Measurements from ENCODE around the gene CIROP. TPM values are rescaled to one million over a fixed set of nuclear protein-coding genes. Genes with fewer than 3 reads are reported as not detected.

Gene CIROP
- total and polyA plus RNA-seq, 9 of the 15 experiments (the other 6 are each of a cell fraction or from before 2014, with no cell fraction given) = not detected

DNA sequence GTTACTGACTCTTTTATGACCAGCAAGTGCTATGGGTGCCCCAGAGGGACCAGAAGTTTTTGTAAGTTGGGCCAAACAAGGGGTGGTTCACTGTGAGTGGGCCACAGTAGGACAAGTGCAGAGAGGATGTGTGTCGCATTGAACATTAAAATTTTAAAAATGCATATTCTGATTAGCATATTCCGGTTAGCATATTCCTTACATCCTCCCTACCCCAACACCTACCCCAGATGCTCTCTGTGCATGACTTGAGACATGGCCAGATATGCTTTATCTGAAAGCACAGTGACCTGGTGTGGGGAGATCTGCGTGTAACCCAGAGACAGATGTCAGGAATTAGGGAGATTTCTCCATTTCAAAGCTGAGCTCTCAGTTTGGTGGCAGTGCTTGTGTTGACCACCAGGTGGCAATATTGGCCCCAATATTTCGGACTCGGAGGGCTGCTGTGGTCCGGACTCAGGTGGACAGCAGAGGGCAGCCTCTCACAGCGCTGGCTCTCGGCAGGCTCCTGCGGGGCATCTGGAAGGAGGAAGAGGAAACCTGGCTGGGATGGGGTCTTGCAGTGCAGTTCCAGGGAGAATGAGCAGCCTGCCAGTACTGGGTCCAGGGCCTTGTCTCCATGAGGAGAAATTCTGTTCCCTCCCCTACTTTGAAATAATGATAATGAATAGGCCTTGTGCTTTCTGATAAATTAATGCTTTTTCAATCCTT, 15.9 kb upstream of the CIROP start (continued):
- TF ChIP-seq ZNF764 (CRISPR knock-in tag; IDR thresholded peaks at IDR 0.05; ENCODE audit: low read depth) (no peak), CREM (IDR thresholded peaks at IDR 0.05; ENCODE audit: low read depth) (peak; percentile 40; the same call in 1 of the 2 replicates), YBX1 (IDR thresholded peaks at IDR 0.05) (no peak), FIP1L1 (IDR thresholded peaks at IDR 0.05; ENCODE audit: low read depth, low read length, poor library complexity, severe bottlenecking) (no peak), L3MBTL2 (IDR thresholded peaks at IDR 0.05) (no peak), SMAD3 (CRISPR knock-in tag; conservative IDR thresholded peaks at IDR 0.05) (no peak), RBM17 (IDR thresholded peaks at IDR 0.05; ENCODE audit: borderline replicate concordance, low read depth, low read length) (no peak)
- TF ChIP-seq, protein P1, sequence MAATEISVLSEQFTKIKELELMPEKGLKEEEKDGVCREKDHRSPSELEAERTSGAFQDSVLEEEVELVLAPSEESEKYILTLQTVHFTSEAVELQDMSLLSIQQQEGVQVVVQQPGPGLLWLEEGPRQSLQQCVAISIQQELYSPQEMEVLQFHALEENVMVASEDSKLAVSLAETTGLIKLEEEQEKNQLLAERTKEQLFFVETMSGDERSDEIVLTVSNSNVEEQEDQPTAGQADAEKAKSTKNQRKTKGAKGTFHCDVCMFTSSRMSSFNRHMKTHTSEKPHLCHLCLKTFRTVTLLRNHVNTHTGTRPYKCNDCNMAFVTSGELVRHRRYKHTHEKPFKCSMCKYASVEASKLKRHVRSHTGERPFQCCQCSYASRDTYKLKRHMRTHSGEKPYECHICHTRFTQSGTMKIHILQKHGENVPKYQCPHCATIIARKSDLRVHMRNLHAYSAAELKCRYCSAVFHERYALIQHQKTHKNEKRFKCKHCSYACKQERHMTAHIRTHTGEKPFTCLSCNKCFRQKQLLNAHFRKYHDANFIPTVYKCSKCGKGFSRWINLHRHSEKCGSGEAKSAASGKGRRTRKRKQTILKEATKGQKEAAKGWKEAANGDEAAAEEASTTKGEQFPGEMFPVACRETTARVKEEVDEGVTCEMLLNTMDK (IDR thresholded peaks at IDR 0.05; ENCODE audit: borderline replicate concordance, insufficient read depth, low read depth, low read length, poor library complexity, severe bottlenecking) = no peak
- TF ChIP-seq, protein P2, sequence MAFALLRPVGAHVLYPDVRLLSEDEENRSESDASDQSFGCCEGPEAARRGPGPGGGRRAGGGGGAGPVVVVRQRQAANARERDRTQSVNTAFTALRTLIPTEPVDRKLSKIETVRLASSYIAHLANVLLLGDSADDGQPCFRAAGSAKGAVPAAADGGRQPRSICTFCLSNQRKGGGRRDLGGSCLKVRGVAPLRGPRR (CRISPR knock-in tag; IDR thresholded peaks at IDR 0.05) = no peak
- TF ChIP-seq, protein P3, sequence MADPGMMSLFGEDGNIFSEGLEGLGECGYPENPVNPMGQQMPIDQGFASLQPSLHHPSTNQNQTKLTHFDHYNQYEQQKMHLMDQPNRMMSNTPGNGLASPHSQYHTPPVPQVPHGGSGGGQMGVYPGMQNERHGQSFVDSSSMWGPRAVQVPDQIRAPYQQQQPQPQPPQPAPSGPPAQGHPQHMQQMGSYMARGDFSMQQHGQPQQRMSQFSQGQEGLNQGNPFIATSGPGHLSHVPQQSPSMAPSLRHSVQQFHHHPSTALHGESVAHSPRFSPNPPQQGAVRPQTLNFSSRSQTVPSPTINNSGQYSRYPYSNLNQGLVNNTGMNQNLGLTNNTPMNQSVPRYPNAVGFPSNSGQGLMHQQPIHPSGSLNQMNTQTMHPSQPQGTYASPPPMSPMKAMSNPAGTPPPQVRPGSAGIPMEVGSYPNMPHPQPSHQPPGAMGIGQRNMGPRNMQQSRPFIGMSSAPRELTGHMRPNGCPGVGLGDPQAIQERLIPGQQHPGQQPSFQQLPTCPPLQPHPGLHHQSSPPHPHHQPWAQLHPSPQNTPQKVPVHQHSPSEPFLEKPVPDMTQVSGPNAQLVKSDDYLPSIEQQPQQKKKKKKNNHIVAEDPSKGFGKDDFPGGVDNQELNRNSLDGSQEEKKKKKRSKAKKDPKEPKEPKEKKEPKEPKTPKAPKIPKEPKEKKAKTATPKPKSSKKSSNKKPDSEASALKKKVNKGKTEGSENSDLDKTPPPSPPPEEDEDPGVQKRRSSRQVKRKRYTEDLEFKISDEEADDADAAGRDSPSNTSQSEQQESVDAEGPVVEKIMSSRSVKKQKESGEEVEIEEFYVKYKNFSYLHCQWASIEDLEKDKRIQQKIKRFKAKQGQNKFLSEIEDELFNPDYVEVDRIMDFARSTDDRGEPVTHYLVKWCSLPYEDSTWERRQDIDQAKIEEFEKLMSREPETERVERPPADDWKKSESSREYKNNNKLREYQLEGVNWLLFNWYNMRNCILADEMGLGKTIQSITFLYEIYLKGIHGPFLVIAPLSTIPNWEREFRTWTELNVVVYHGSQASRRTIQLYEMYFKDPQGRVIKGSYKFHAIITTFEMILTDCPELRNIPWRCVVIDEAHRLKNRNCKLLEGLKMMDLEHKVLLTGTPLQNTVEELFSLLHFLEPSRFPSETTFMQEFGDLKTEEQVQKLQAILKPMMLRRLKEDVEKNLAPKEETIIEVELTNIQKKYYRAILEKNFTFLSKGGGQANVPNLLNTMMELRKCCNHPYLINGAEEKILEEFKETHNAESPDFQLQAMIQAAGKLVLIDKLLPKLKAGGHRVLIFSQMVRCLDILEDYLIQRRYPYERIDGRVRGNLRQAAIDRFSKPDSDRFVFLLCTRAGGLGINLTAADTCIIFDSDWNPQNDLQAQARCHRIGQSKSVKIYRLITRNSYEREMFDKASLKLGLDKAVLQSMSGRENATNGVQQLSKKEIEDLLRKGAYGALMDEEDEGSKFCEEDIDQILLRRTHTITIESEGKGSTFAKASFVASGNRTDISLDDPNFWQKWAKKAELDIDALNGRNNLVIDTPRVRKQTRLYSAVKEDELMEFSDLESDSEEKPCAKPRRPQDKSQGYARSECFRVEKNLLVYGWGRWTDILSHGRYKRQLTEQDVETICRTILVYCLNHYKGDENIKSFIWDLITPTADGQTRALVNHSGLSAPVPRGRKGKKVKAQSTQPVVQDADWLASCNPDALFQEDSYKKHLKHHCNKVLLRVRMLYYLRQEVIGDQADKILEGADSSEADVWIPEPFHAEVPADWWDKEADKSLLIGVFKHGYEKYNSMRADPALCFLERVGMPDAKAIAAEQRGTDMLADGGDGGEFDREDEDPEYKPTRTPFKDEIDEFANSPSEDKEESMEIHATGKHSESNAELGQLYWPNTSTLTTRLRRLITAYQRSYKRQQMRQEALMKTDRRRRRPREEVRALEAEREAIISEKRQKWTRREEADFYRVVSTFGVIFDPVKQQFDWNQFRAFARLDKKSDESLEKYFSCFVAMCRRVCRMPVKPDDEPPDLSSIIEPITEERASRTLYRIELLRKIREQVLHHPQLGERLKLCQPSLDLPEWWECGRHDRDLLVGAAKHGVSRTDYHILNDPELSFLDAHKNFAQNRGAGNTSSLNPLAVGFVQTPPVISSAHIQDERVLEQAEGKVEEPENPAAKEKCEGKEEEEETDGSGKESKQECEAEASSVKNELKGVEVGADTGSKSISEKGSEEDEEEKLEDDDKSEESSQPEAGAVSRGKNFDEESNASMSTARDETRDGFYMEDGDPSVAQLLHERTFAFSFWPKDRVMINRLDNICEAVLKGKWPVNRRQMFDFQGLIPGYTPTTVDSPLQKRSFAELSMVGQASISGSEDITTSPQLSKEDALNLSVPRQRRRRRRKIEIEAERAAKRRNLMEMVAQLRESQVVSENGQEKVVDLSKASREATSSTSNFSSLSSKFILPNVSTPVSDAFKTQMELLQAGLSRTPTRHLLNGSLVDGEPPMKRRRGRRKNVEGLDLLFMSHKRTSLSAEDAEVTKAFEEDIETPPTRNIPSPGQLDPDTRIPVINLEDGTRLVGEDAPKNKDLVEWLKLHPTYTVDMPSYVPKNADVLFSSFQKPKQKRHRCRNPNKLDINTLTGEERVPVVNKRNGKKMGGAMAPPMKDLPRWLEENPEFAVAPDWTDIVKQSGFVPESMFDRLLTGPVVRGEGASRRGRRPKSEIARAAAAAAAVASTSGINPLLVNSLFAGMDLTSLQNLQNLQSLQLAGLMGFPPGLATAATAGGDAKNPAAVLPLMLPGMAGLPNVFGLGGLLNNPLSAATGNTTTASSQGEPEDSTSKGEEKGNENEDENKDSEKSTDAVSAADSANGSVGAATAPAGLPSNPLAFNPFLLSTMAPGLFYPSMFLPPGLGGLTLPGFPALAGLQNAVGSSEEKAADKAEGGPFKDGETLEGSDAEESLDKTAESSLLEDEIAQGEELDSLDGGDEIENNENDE (IDR thresholded peaks at IDR 0.05; ENCODE audit: low read depth, low read length) = no peak
- TF ChIP-seq, protein P4, sequence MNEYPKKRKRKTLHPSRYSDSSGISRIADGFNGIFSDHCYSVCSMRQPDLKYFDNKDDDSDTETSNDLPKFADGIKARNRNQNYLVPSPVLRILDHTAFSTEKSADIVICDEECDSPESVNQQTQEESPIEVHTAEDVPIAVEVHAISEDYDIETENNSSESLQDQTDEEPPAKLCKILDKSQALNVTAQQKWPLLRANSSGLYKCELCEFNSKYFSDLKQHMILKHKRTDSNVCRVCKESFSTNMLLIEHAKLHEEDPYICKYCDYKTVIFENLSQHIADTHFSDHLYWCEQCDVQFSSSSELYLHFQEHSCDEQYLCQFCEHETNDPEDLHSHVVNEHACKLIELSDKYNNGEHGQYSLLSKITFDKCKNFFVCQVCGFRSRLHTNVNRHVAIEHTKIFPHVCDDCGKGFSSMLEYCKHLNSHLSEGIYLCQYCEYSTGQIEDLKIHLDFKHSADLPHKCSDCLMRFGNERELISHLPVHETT (CRISPR knock-in tag; conservative IDR thresholded peaks at IDR 0.05 in 1 of 2, IDR thresholded peaks at IDR 0.05 in 1 of 2) = no peak

All from K562 (cell line).